ENCODE results near the gene PCBP1. TPM values are rescaled to one million over a fixed set of nuclear protein-coding genes. Genes with fewer than 3 reads are reported as not detected.
A peak's percentile ranks its signal among the peaks of the same experiment; 100 is the strongest.

Gene PCBP1
- total and polyA plus RNA-seq, 9 of the 15 experiments (the other 6 are each of a cell fraction or from before 2014, with no cell fraction given), result 19.2 to 407 (median 78.1) TPM

- peaks cover 12% of the 10 kb centered on the region; the same call in 2 of the 3 replicates for H3K79me2 ChIP-seq (ENCODE audit: control insufficient read depth, insufficient read depth, low read length)
- no peaks in the 10 kb centered on the region for H3K27me3 ChIP-seq (ENCODE audit: control insufficient read depth in 2 of 2, insufficient read depth in 2 of 2, low read length in 2 of 2)
- FAIRE-seq (no peak), ATAC-seq (no peak), DNase-seq (ENCODE audit: extremely low read depth in 1 of 4, low spot score in 3 of 4) (no peak)
- POLR2A ChIA-PET, result interaction anchor here (0.8 to 1.5 kb wide), 8 partner anchors 9 to 171 kb away, joined by 3 to 10 read pairs (median 4); partner anchors contain the start of gene SNRPG
- in situ Hi-C loops (cut with MboI) (loop anchor here (5.0 kb wide), 1 partner anchor 35 kb away; the partner anchor contains the start of gene PCBP1), intact Hi-C loops (cut with micrococcal nuclease) (no loop called here)
- H3K27ac ChIP-seq (ENCODE audit: extremely low read depth, low read depth, low read length), result peak overlapping the region; percentile 100; the same call in 2 of the 3 replicates
- peaks cover 56 to 64% of the 10 kb centered on the region in 2 experiments for H3K4me1 ChIP-seq (replicated peaks in 1 of 2; ENCODE audit: control insufficient read depth in 2 of 2, insufficient read depth in 2 of 2, low read length in 2 of 2)
- no peaks in the 10 kb centered on the region for H3K9me1 ChIP-seq (ENCODE audit: control insufficient read depth, insufficient read depth, low read length)
- no TSS peak for BruUV-seq (replicated peaks)
- H3K9me3 ChIP-seq (replicated peaks; ENCODE audit: control insufficient read depth, insufficient read depth, low read depth, low read length), result no peaks in the 10 kb centered on the region
- no peak overlapping the region for H3K4me2 ChIP-seq (ENCODE audit: insufficient read depth, low read length)
- H4K20me1 ChIP-seq (replicated peaks; ENCODE audit: control insufficient read depth, insufficient read depth, low read length), result no peaks in the 10 kb centered on the region
- CTCF ChIA-PET (ENCODE audit: low intra/inter-chr PET ratio), result interaction anchor here (0.5 kb wide), 1 partner anchor 26 kb away, joined by 4 read pairs; no protein-coding TSS in a partner anchor
- H3K9ac ChIP-seq (ENCODE audit: insufficient read depth in 1 of 2, low read depth in 2 of 2, low read length in 2 of 2), result peak overlapping the region in 1 of 2 experiments; percentile 100; a peak in 1 of 4 replicates
- no peak overlapping the region for H3K4me3 ChIP-seq
- peak overlapping the region; percentile 89; the same call in 1 of the 2 replicates for H2AFZ ChIP-seq (ENCODE audit: low read depth, low read length)
- WGBS (ENCODE audit: insufficient coverage, low coverage, missing lambda C conversion rate), result 83% methylated on average over 4 of the region's 4 CpGs
- no peaks in the 10 kb centered on the region for H3K36me3 ChIP-seq (ENCODE audit: control insufficient read depth, insufficient read depth, low read length)
- TF ChIP-seq TRIM28 (IDR thresholded peaks at IDR 0.05) (no peak), CREB3L1 (IDR thresholded peaks at IDR 0.05; ENCODE audit: borderline replicate concordance, low read depth) (no peak), STAT6 (CRISPR knock-in tag; IDR thresholded peaks at IDR 0.05) (no peak), KLF6 (CRISPR knock-in tag; IDR thresholded peaks at IDR 0.05; ENCODE audit: borderline replicate concordance) (no peak), MITF (IDR thresholded peaks at IDR 0.05) (no peak), TCF15 (CRISPR knock-in tag; IDR thresholded peaks at IDR 0.05) (no peak), NFIC (IDR thresholded peaks at IDR 0.05) (no peak), CBX2 (IDR thresholded peaks at IDR 0.05; ENCODE audit: insufficient read depth, low read length, poor library complexity, severe bottlenecking) (no peak), ZBTB26 (CRISPR knock-in tag; IDR thresholded peaks at IDR 0.05) (no peak), EP300 (IDR thresholded peaks at IDR 0.05; ENCODE audit: low read length) (no peak), HDAC3 (IDR thresholded peaks at IDR 0.05; ENCODE audit: borderline replicate concordance, partially characterized antibody) (no peak), THRA (IDR thresholded peaks at IDR 0.05) (no peak), ZNF764 (CRISPR knock-in tag; IDR thresholded peaks at IDR 0.05; ENCODE audit: low read depth) (no peak), ZNF12 (CRISPR knock-in tag; IDR thresholded peaks at IDR 0.05) (no peak)
Measured at GRCh38 chr2:70122470-70122869, 35.2 kb downstream of the PCBP1 start.

All from K562 (cell line).